GM13976 (cell line): Measurements from ENCODE around the gene PRR23C.

Experiments
- DNase-seq: peaks from one replicate; pipeline ENCODE4 v3.0.0; 2012; ENCODE audit warnings: low spot score
- CTCF ChIP-seq: IDR thresholded peaks from 2 replicates; pipeline ENCODE4 v1.5.1; 2012; ENCODE audit warnings: borderline replicate concordance, mild to moderate bottlenecking; ENCODE audit not compliant: insufficient read depth; ENCODE audit errors: extremely low read depth, missing control alignments, control extremely low read depth
- in situ Hi-C: fragments of 300-500 bp; cut with MboI; formaldehyde crosslinking; loops from one replicate; pipeline ENCODE4 v1.12.0; 2022; ENCODE audit warnings: low sequenced_read_pairs, mixed read lengths, inconsistent platforms; ENCODE audit not compliant: unreplicated experiment

Gene PRR23C

GRCh38 chr3:138995706-138996105, 49.0 kb downstream of the PRR23C start:
- no peak for TF ChIP-seq CTCF
- in situ Hi-C loops = no loop called here
- no peak for DNase-seq
